Fibroblast of villous mesenchyme (primary cell): ENCODE data around the gene DBP. TPM values are rescaled to one million over a fixed set of nuclear protein-coding genes. Genes with fewer than 3 reads are reported as not detected.

Source experiments
- DNase-seq: peaks from one replicate; pipeline ENCODE4 v3.0.0-alpha.2; 2010; ENCODE audit warnings: low read depth
- H3K4me3 ChIP-seq: 2 replicates; pipeline ENCODE4 v1.5.1; 2011; ENCODE audit warnings: low read depth, mild to moderate bottlenecking, low read length
- total RNA-seq: library from RNA; depleted of rRNA; stranded (reverse); fragments of >200 nt; gene quantifications from 2 replicates; pipeline ENCODE4 v1.2.3, GENCODE V29; 2012
- TF ChIP-seq, protein P1 (sequence below): IDR thresholded peaks from 2 replicates; pipeline ENCODE4 v1.5.1; 2012; ENCODE audit warnings: low read depth, mild to moderate bottlenecking, low read length; ENCODE audit not compliant: insufficient read depth

Gene DBP
- total RNA-seq, 1 donor: 6.9 TPM

DNA sequence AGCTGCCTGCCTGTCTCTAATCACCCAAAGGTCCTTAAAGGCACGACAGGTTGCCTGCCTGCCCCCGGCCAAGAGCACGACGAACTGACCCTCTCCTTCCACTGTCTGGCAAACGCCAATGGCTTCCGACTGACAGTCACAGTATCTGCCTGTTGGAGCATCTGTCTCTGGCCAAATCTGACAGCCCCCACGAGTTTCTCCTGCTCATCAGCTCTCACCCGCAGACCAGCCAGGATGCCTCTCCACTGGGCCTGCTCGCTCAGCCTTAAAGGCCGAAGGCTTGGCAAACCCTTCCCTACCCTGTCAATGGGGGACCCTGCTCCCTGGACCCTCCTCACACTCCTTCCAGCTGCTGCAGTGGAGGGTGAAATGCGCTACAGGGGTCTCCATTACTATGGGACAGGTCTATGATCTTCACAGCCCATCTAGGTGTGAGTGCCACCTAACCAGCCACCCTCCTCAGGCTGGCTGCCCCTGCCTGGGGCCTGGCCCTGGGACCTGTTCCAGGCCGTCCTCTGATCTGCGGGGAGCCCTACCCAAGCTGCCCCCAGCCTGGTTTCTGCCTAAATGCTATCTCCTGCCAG is 23.2 kb downstream of the DBP start:
- no peak for DNase-seq
- H3K4me3 ChIP-seq: no peak overlapping the region
- TF ChIP-seq, protein P1, sequence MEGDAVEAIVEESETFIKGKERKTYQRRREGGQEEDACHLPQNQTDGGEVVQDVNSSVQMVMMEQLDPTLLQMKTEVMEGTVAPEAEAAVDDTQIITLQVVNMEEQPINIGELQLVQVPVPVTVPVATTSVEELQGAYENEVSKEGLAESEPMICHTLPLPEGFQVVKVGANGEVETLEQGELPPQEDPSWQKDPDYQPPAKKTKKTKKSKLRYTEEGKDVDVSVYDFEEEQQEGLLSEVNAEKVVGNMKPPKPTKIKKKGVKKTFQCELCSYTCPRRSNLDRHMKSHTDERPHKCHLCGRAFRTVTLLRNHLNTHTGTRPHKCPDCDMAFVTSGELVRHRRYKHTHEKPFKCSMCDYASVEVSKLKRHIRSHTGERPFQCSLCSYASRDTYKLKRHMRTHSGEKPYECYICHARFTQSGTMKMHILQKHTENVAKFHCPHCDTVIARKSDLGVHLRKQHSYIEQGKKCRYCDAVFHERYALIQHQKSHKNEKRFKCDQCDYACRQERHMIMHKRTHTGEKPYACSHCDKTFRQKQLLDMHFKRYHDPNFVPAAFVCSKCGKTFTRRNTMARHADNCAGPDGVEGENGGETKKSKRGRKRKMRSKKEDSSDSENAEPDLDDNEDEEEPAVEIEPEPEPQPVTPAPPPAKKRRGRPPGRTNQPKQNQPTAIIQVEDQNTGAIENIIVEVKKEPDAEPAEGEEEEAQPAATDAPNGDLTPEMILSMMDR: no peak

DNA sequence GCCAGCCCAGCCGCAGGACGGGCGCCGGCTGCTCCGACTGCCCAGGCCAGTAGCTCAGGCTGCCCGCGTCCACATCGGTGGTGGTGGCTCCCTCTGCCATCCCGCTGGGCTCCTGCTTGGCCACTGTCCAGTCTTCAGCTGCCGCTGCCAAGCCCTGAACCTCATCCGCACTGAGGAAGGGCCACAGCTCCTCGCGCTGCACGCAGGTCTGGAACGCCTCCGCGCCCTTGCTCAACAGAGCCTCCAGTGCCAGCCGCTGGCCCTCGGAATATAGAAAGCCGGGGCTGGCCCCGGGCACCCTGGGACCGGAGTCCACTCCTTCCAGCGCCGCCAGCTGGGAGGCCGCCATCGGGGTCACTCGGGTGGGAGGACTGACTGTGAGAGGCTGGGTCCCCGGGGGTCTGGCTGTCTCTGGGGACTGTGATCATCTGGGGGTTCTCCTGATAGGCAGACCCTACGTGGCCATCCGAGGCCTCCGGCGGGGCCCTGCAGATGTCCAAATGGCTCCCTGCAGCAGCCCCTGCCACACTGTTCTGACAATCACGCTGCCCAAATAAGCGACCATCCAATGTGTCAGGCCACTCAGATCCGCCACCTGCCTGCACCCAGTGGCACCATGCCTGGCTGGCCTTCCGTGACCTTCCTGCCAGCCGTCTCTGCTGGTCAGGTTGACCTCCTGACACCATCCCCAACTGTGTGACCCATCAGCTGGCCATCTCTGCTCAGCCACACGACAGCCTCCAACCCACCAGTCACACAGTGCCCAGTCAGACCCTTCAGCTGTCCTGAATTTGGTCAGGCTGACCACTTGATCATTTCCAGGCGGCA is 23.9 kb downstream of the DBP start:
- no peak for DNase-seq
- H3K4me3 ChIP-seq: no peak overlapping the region
- TF ChIP-seq, protein P1: no peak

DNA sequence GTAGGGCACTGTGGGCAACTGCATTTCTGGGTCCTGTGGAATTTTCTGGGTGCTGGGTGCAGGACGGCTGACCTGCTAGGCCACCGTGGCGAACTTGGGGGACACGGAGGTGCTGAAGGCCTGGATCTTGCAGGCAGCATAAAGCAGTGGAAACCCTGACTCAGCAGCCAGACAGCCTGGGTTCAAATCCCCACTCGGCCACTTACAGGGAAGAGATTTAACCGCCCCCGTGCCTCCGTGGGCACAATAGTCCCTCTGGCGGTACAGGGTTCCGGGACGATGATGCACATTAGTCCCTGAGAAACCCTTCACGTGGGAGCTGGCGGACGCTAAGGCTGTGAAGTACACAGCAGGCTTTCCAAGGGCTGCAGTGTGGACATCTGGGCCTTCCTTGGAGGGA is 25.3 kb downstream of the DBP start:
- no peak for DNase-seq
- no peak overlapping the region for H3K4me3 ChIP-seq
- TF ChIP-seq, protein P1: no peak

DNA sequence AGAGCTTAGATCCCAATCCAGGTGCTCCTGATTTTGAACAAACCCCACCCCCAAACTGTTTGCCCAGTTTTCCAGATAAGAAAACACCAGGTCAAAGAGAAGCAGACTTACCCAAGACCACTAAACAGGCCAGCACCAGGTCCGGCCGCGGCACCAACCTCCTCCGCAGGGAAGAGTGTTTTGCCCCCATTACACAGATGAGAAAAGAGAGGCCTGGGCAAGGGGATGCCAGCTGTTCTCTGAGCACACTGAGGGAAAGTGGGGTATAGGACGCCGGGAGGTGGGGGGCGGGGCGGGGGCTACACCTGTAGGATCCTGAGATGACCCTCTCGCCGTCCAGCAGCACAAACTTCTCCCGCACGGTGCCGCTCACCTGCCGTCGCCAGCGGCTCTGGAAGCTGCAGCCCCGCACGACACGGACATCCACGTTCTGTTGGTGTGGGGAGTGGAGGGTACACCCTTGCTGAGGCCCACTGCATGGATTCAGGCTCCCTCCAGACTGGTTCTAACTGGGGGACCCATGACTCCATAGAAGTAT is 27.5 kb downstream of the DBP start:
- no peak overlapping the region for H3K4me3 ChIP-seq
- DNase-seq: no peak
- TF ChIP-seq, protein P1: no peak

DNA sequence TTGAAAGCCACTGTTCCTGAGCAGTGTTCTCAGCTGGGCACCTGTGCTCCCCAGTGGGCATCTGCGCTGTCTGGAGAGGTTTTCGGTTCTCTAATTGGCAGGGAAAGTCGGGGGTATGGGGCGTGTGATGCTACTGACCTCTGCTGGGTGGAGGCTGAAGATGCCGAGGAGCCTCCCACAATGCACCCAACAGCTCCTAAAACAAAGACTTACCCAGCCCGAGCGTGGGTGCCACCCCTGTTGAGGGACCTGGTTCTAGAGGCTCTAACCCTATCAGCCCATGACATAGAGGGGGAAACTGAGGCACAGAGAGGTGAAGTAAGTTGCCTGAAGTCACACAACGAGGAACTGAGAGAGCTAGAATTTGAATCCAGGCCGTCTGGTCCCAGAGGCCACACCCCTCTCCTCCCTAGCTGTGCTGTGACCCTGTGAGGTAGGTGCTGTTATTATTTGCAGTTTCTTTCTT is 28.3 kb downstream of the DBP start:
- TF ChIP-seq, protein P1: peak; percentile 62
- H3K4me3 ChIP-seq: no peak overlapping the region
- peak; percentile 38 for DNase-seq

DNA sequence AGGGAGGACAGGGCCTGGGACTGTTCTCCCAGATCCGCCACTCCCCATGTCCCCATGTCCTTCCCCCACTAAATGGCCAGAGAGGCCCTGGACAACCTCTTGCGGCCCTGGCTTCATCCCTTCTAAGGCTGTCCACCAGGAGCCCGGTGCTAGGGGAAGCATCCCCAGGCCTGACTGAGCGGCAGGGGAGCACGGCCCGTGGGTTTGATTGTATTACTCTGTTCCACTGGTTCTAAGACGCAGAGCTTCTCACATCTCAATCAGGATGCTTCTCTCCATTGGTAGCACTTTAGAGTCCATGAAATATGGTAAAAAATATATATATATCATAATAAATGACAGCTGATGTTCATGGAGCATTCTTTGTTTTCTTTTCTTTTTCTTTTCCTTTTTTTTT is 29.8 kb downstream of the DBP start:
- DNase-seq: no peak
- TF ChIP-seq, protein P1: no peak
- no peak overlapping the region for H3K4me3 ChIP-seq
